Trophoblast cell (in vitro differentiated cells and primary cell): ENCODE measurements around the gene ABCB8.
A peak's percentile ranks its signal among the peaks of the same experiment; 100 is the strongest.

ENCODE experiments used
- DNase-seq, 2 donors: peaks; one replicate each; pipeline ENCODE4 v3.0.0-alpha.2; 2016
- H2AFZ ChIP-seq: 2 replicates; pipeline ENCODE4 v1.6.1; 2013; ENCODE audit warnings: low read length, moderate library complexity, mild to moderate bottlenecking; ENCODE audit not compliant: insufficient read depth, poor library complexity
- H2AK5ac ChIP-seq: 2 replicates; pipeline ENCODE4 v1.6.1; 2013; ENCODE audit warnings: mild to moderate bottlenecking, low read length
- H2BK120ac ChIP-seq: 2 replicates; pipeline ENCODE4 v1.6.1; 2013; ENCODE audit warnings: low read length, mild to moderate bottlenecking, moderate library complexity; ENCODE audit not compliant: insufficient read depth, poor library complexity
- H2BK12ac ChIP-seq: 2 replicates; pipeline ENCODE4 v1.6.1; 2013; ENCODE audit warnings: mild to moderate bottlenecking, low read length, moderate library complexity
- H2BK5ac ChIP-seq: 2 replicates; pipeline ENCODE4 v1.6.1; 2013; ENCODE audit warnings: low read length, low read depth, moderate library complexity, mild to moderate bottlenecking; ENCODE audit not compliant: poor library complexity
- H3K14ac ChIP-seq: 2 replicates; pipeline ENCODE4 v1.6.1; 2013; ENCODE audit warnings: mild to moderate bottlenecking, low read length
- H3K18ac ChIP-seq: 2 replicates; pipeline ENCODE4 v1.6.1; 2013; ENCODE audit warnings: mild to moderate bottlenecking, low read length
- H3K23ac ChIP-seq: 2 replicates; pipeline ENCODE4 v1.6.1; 2013; ENCODE audit warnings: low read length
- H3K27ac ChIP-seq: 2 replicates; pipeline ENCODE4 v1.5.1; 2013; ENCODE audit warnings: low read depth, mild to moderate bottlenecking, inconsistent platforms, low read length, moderate library complexity
- H3K27me3 ChIP-seq: 2 replicates; pipeline ENCODE4 v1.6.1; 2013; ENCODE audit warnings: inconsistent platforms, mild to moderate bottlenecking, low read length, moderate library complexity; ENCODE audit not compliant: insufficient read depth
- H3K36me3 ChIP-seq, 2 experiments: 1 replicate in 1 of 2; 2 replicates in 1 of 2; pipeline ENCODE4 v1.6.1; 2013; ENCODE audit warnings: low read length in 2 of 2, mild to moderate bottlenecking in 2 of 2, moderate library complexity in 1 of 2; ENCODE audit not compliant: insufficient read depth in 2 of 2, control insufficient read depth in 1 of 2
- H3K4ac ChIP-seq: 2 replicates; pipeline ENCODE4 v1.6.1; 2013; ENCODE audit warnings: low read depth, mild to moderate bottlenecking, low read length, moderate library complexity
- H3K4me1 ChIP-seq, 2 experiments: 1 replicate in 1 of 2; 2 replicates in 1 of 2; pipeline ENCODE4 v1.6.1; 2013; ENCODE audit warnings: low read length in 2 of 2, mild to moderate bottlenecking in 2 of 2, moderate library complexity in 1 of 2; ENCODE audit not compliant: insufficient read depth in 2 of 2, control insufficient read depth in 1 of 2
- H3K4me2 ChIP-seq: 2 replicates; pipeline ENCODE4 v1.6.1; 2013; ENCODE audit warnings: inconsistent platforms, mild to moderate bottlenecking, low read length, moderate library complexity
- H3K4me3 ChIP-seq: 2 replicates; pipeline ENCODE4 v1.5.1; 2013; ENCODE audit warnings: mild to moderate bottlenecking, low read depth, low read length, inconsistent platforms
- H3K79me1 ChIP-seq: one replicate; pipeline ENCODE4 v1.6.1; 2013; ENCODE audit warnings: low read length
- H3K79me2 ChIP-seq: 2 replicates; pipeline ENCODE4 v1.6.1; 2013; ENCODE audit warnings: low read length, mild to moderate bottlenecking; ENCODE audit not compliant: control insufficient read depth, insufficient read depth, poor library complexity
- H3K9ac ChIP-seq: 2 replicates; pipeline ENCODE4 v1.6.1; 2013; ENCODE audit warnings: mild to moderate bottlenecking, low read length
- H3K9me3 ChIP-seq: 2 replicates; pipeline ENCODE4 v1.6.1; 2013; ENCODE audit warnings: low read depth, mild to moderate bottlenecking, control low read depth, inconsistent platforms, low read length; ENCODE audit not compliant: insufficient read depth
- H4K12ac ChIP-seq: 2 replicates; pipeline ENCODE4 v1.6.1; 2013; ENCODE audit warnings: low read depth, mild to moderate bottlenecking, low read length, moderate library complexity
- H4K8ac ChIP-seq: 2 replicates; pipeline ENCODE4 v1.6.1; 2013; ENCODE audit warnings: low read depth, mild to moderate bottlenecking, low read length, moderate library complexity
- H4K91ac ChIP-seq: one replicate; pipeline ENCODE4 v1.6.1; 2013; ENCODE audit warnings: low read depth, mild to moderate bottlenecking, low read length, moderate library complexity
- WGBS: extraction: QIAGEN DNeasy Blood & Tissue Kit; methylation state at CpG from one replicate; pipeline ENCODE4 v1.1.7; 2013; ENCODE audit warnings: missing lambda C conversion rate; ENCODE audit not compliant: insufficient read length, insufficient coverage; ENCODE audit errors: extremely low coverage; 5-methylcytosine and 5-hydroxymethylcytosine counted together

The ABCB8 gene

DNA sequence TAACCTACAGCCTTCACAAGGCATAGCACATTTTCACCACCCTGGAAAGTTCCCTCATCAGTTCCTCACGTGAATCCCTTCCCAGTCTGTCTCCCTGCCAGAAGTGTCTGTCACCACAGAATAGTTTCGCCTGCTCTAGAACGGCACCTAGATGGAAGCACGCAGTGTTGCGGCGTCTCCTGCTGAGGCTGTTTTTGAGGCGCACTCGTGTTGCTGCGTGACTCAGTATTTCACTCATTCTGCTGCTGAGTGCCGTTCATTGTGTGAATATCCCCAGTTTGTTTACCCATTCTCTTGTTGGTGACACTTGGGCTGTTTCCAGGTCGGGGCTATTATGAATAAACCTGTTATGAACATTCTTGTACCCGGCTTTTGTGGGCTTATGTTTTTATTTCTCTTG is 24.7 kb upstream of the ABCB8 start:
- no CpG with 5 or more reads among the region's 12 CpGs for WGBS

GRCh38 chr7:151005566-151005965 is 22.7 kb upstream of the ABCB8 start:
- Histone ChIP-seq H3K9me3 (no peaks in the 10 kb centered on the region), H2BK12ac (no peak overlapping the region), H2BK120ac (no peak overlapping the region), H4K91ac (no peak overlapping the region), H3K4me3 (no peak overlapping the region), H3K4ac (no peak overlapping the region), H4K8ac (no peak overlapping the region), H3K79me1 (peaks cover 4% of the 10 kb centered on the region), H2BK5ac (no peak overlapping the region), H3K18ac (no peak overlapping the region), H3K14ac (no peak overlapping the region), H3K27me3 (no peaks in the 10 kb centered on the region), H2AK5ac (no peak overlapping the region), H3K79me2 (no peaks in the 10 kb centered on the region), H3K9ac (no peak overlapping the region), H4K12ac (no peak overlapping the region), H3K36me3 (no peaks in the 10 kb centered on the region), H3K27ac (no peak overlapping the region), H3K23ac (no peak overlapping the region), H3K4me2 (no peak overlapping the region), H2AFZ (no peak overlapping the region), H3K4me1 (peaks cover 16 to 28% of the 10 kb centered on the region in 2 experiments)
- no CpG with 5 or more reads among the region's 9 CpGs for WGBS
- DNase-seq, result no peak

More for the DNA sequence above, 24.7 kb upstream of the ABCB8 start:
- H4K8ac ChIP-seq, result no peak overlapping the region
- no peak overlapping the region for H2AFZ ChIP-seq
- no peak overlapping the region for H4K12ac ChIP-seq
- no peak overlapping the region for H2AK5ac ChIP-seq
- H3K9ac ChIP-seq, result no peak overlapping the region
- no peak overlapping the region for H3K4me2 ChIP-seq
- H2BK5ac ChIP-seq, result no peak overlapping the region
- no peak overlapping the region for H2BK12ac ChIP-seq
- no peak overlapping the region for H3K18ac ChIP-seq
- no peak overlapping the region for H2BK120ac ChIP-seq
- no peak overlapping the region for H3K4me3 ChIP-seq
- peaks cover 2% of the 10 kb centered on the region for H3K79me1 ChIP-seq
- DNase-seq, result no peak
- no peaks in the 10 kb centered on the region for H3K27me3 ChIP-seq
- no peaks in the 10 kb centered on the region for H3K36me3 ChIP-seq
- no peak overlapping the region for H3K4ac ChIP-seq
- H3K27ac ChIP-seq, result no peak overlapping the region
- no peak overlapping the region for H4K91ac ChIP-seq
- peaks cover 4% of the 10 kb centered on the region for H3K9me3 ChIP-seq
- no peaks in the 10 kb centered on the region for H3K79me2 ChIP-seq
- no peak overlapping the region for H3K23ac ChIP-seq
- H3K14ac ChIP-seq, result no peak overlapping the region
- H3K4me1 ChIP-seq, result peaks cover 14 to 15% of the 10 kb centered on the region in 2 experiments

GRCh38 chr7:151006590-151007300 is 21.5 kb upstream of the ABCB8 start:
- no peaks in the 10 kb centered on the region for H3K36me3 ChIP-seq
- H3K4me3 ChIP-seq, result no peak overlapping the region
- no peaks in the 10 kb centered on the region for H3K27me3 ChIP-seq
- no peak overlapping the region for H4K12ac ChIP-seq
- no peak overlapping the region for H2BK5ac ChIP-seq
- WGBS, result no CpG with 5 or more reads among the region's 23 CpGs
- H2BK120ac ChIP-seq, result peak overlapping the region; percentile 52
- no peak for DNase-seq
- H3K4ac ChIP-seq, result no peak overlapping the region
- H3K27ac ChIP-seq, result no peak overlapping the region
- H2BK12ac ChIP-seq, result peak overlapping the region; percentile 1
- H3K79me1 ChIP-seq, result peaks cover 7% of the 10 kb centered on the region
- H3K79me2 ChIP-seq, result no peaks in the 10 kb centered on the region
- H4K8ac ChIP-seq, result peak overlapping the region; percentile 2
- peak overlapping the region; percentile 1 for H2AK5ac ChIP-seq
- H3K9ac ChIP-seq, result no peak overlapping the region
- no peaks in the 10 kb centered on the region for H3K9me3 ChIP-seq
- H4K91ac ChIP-seq, result peak overlapping the region; percentile 38
- peaks cover 20 to 31% of the 10 kb centered on the region in 2 experiments for H3K4me1 ChIP-seq
- H3K14ac ChIP-seq, result peak overlapping the region; percentile 21
- no peak overlapping the region for H3K4me2 ChIP-seq
- no peak overlapping the region for H3K23ac ChIP-seq
- no peak overlapping the region for H3K18ac ChIP-seq
- no peak overlapping the region for H2AFZ ChIP-seq

DNA sequence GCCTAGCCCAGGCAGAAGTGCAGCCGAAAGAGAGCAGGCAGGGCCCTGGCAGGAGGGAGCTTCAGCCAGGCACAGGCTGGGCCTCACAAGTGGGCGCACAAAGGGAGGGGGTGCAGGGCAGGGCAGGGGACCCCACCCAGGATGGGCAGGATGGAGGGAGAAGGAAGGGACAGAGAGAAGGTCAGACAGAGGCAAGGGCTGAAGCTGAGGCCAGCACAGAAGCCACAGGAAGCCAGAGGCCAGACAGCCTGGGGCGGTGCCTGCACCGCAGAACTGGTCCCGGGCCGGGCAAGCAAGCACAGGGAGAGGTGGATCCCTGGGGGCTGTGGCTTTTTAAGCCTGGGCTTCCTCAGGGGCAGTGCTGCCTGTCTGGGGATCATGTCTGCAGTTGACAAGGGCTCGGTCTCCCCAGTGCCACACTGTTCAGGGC is 20.8 kb upstream of the ABCB8 start:
- Histone ChIP-seq H3K4me1 (peaks cover 21 to 31% of the 10 kb centered on the region in 2 experiments), H3K9me3 (no peaks in the 10 kb centered on the region)

More for the DNA sequence above, 20.8 kb upstream of the ABCB8 start:
- H2AK5ac ChIP-seq, result peak overlapping the region; percentile 1
- H3K23ac ChIP-seq, result no peak overlapping the region
- H3K79me2 ChIP-seq, result no peaks in the 10 kb centered on the region
- peak overlapping the region; percentile 10 for H2BK120ac ChIP-seq
- peak overlapping the region; percentile 1 for H2BK12ac ChIP-seq
- H3K18ac ChIP-seq, result no peak overlapping the region
- H4K12ac ChIP-seq, result no peak overlapping the region
- peak overlapping the region; percentile 38 for H4K91ac ChIP-seq
- no CpG with 5 or more reads among the region's 7 CpGs for WGBS
- peak overlapping the region; percentile 2 for H4K8ac ChIP-seq
- H3K27me3 ChIP-seq, result no peaks in the 10 kb centered on the region
- no peak for DNase-seq
- peaks cover 7% of the 10 kb centered on the region for H3K79me1 ChIP-seq
- H3K36me3 ChIP-seq, result no peaks in the 10 kb centered on the region
- peak overlapping the region; percentile 0 for H3K14ac ChIP-seq
- H3K4ac ChIP-seq, result no peak overlapping the region
- H3K4me3 ChIP-seq, result no peak overlapping the region
- no peak overlapping the region for H3K4me2 ChIP-seq
- H2AFZ ChIP-seq, result no peak overlapping the region
- no peak overlapping the region for H3K27ac ChIP-seq
- H3K9ac ChIP-seq, result no peak overlapping the region
- H2BK5ac ChIP-seq, result no peak overlapping the region
